Fibroblast of the aortic adventitia (primary cell): ENCODE measurements around the gene SEMA4C. TPM values are rescaled to one million over a fixed set of nuclear protein-coding genes. Genes with fewer than 3 reads are reported as not detected.

Experiments
- DNase-seq: peaks from one replicate; pipeline ENCODE4 v3.0.0-alpha.2; 2010; ENCODE audit warnings: low read depth
- H3K4me3 ChIP-seq: 2 replicates; pipeline ENCODE4 v1.5.1; 2011; ENCODE audit warnings: low read depth, mild to moderate bottlenecking, control low read depth, low read length, moderate library complexity
- total RNA-seq: library from RNA; depleted of rRNA; stranded (reverse); fragments of >200 nt; gene quantifications from 2 replicates; pipeline ENCODE4 v1.2.3, GENCODE V29; 2012; ENCODE audit warnings: low replicate concordance
- TF ChIP-seq, protein P1 (sequence below): IDR thresholded peaks from 2 replicates; pipeline ENCODE4 v1.5.1; 2011; ENCODE audit warnings: mild to moderate bottlenecking, low read length, control low read depth, inconsistent platforms; ENCODE audit not compliant: insufficient read depth

The SEMA4C gene
- total RNA-seq, 1 donor, result 15.4 TPM

DNA sequence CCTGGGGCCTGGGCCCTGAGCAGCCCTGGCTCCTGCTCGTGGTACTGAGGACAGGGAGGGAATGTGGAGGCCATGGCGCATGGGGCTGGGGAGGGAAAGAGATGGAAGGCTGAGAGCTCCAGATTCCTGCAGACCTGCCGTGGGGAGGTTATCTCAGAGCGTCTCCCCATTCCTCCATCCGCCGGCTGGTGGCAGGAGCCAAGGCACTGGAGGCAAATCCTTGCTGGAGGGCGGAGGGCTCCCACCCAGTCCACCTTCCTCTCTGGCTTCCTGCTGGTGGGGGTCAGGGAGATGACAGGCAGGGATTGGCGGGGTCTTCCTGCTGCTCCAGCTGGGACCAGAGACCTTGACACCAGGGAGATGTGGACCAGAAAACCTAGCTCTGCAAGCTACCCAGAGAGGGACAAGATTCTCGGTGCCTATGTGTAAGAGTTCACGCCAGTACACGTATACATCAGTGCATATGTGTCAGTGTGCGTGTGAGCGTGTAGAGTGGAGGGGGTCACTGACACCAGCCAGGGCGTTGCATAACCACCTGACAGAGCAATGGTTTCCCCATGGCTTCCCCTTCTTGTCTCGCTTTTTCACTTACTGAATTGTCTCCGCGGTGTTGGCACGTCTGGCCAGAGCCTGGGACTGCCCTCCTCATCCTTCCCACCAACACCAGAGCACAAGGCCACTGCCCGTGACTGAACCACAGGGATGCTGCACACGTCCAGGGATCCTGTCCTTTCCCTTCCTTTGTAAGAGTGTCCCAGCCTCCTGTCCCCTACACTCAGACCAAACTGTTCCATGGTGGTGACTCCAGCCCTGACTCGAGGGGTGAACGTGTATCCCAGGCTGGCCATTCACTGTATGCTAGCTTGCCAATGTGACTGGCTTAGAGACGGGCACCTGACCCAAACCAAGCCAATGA lies 15.8 kb upstream of the SEMA4C start:
- no peak for DNase-seq
- TF ChIP-seq, protein P1, sequence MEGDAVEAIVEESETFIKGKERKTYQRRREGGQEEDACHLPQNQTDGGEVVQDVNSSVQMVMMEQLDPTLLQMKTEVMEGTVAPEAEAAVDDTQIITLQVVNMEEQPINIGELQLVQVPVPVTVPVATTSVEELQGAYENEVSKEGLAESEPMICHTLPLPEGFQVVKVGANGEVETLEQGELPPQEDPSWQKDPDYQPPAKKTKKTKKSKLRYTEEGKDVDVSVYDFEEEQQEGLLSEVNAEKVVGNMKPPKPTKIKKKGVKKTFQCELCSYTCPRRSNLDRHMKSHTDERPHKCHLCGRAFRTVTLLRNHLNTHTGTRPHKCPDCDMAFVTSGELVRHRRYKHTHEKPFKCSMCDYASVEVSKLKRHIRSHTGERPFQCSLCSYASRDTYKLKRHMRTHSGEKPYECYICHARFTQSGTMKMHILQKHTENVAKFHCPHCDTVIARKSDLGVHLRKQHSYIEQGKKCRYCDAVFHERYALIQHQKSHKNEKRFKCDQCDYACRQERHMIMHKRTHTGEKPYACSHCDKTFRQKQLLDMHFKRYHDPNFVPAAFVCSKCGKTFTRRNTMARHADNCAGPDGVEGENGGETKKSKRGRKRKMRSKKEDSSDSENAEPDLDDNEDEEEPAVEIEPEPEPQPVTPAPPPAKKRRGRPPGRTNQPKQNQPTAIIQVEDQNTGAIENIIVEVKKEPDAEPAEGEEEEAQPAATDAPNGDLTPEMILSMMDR, result no peak
- H3K4me3 ChIP-seq, result no peak overlapping the region

DNA sequence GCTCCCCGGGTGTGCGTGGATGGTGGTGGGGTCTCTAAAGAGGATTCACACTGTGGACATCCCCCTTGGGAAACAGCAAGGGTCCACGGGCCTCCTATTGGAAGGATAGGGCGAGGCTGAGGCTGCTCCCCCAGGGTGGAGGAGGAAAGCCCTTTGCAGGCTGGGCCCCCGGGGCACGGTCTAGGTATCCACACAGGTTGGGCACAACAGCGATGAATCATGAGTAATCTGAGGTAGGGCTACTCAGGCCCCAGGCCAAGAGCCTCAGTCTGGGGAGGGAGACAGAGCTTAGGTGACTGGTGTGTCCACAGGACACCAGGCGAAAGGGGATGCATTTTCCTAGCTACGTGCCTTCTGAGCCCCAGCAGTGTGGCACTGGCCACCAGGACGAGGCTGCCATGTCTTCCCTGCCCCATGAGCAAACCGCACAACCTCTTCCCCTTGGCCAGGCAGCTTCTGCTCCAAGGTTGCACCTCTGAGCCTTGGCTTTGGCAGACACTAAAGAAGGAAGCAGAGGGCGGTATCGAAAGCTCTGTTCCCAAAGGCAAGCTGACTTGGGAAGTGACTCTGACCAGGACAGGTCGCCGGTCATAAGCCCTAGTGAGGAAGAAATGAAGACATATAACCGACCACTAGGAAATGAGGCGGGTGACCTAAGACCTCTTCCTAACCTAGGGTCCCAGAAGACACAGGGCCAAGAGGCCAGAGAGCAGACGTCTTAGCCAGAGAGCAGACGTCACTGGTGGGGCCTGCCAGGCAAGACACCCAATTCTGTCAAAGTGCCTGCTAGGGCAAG lies 14.6 kb upstream of the SEMA4C start:
- TF ChIP-seq, protein P1, result no peak
- no peak overlapping the region for H3K4me3 ChIP-seq
- no peak for DNase-seq

DNA sequence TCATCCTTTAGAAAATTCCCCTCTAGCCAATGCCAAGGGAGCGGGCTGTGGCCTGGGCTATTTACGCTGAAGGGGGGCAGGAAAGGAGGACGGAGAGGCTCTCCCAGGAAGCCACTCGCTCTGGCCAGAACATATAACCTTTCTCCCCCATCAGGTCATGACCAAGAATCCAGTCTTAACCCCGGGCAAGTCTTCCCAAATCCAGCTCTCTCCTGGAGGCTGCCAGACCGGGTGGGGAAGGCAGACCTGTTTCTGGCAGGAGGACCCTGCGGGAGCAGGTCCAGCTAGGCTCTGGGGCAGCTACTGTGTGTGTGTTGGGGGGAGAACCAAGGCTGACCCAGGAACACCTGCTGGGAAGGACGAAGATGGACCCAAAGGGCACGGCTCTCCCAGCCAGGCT lies 13.4 kb upstream of the SEMA4C start:
- TF ChIP-seq, protein P1, result no peak
- DNase-seq, result no peak
- H3K4me3 ChIP-seq, result no peak overlapping the region

DNA sequence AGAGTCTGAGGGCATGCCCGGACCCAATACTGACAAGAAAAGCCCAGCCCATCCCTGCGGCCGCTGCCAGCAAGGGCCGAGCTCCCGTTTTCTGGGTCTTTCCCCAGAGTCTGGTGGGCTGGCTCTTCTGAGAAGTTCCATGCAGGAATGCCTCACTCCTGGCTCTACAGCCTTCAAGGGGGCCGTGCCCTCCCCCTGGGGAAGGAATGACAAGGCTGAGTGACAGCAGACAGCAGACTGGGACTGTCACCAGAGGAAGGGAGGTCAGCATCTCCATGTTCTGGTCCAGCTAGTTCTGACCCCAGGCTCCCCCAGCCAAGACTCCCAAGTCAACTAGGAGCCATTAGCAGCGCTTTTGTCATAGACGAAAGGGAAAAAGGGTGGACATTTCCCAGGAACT lies 13.0 kb upstream of the SEMA4C start:
- DNase-seq, result no peak
- TF ChIP-seq, protein P1, result no peak
- H3K4me3 ChIP-seq, result no peak overlapping the region

DNA sequence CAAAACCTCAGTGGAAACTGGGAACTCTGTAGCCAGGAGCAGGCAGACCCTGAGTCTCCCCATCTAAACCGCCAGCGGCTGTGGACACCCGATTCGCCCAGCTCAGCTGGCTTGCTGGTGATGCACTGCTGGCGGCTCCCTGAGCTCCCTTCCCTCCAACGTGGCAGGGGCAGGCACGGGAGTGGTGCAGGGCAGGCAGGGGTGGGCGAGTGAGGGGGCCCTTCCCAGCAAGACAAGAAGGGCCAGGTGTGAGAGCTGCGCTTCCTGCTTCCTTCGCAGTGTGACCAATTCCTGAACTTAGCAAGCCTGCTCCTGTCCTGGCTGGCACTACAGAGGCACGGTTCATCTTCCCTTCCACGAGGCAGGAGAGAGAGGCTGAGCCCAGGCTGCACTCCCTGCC lies 12.3 kb upstream of the SEMA4C start:
- DNase-seq, result no peak
- no peak overlapping the region for H3K4me3 ChIP-seq
- TF ChIP-seq, protein P1, result no peak

DNA sequence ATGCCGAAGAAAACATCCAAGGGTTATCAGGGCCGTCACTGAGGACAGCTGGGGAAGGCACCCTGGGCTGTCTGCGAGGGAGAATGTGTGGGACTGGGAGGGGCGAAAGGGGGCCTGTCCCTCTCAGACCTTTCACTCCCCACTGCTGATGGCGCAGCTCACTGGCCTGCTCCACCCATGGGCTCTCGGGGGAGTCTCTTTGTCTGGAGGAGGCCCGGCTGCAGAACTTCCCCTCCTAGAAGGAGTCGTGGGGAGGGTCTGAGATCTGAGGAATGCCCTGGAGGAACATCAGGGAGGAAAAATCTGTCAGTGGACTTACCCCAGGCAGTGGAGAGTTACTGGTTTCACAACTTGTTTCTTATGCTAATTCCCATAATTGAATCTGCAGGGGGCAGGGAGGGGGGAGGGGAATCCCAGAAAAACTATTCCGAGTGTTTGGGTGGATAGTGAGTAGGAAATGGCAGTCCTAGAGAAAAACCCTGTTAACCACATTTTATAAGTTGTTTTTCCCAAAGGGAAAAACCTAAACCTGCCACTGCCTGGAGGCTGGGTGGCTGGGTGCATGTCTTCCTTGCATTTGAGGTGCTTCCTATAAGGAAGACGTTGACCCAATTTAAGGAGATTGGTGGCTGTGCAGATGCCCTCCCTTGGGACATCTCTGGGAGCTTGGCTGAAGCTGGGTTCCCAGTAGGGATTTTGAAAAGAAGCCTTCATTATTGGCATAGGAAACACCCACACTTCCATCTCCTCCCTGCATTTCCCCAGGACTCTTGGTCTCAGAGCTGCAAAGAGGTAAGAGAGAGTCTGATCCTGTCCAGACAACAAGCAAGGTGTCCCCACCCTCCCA lies 11.7 kb upstream of the SEMA4C start:
- no peak for DNase-seq
- TF ChIP-seq, protein P1, result no peak

More for the DNA sequence above, 11.7 kb upstream of the SEMA4C start:
- no peak overlapping the region for H3K4me3 ChIP-seq
